ENCODE measurements around the gene UBL7. TPM values are rescaled to one million over a fixed set of nuclear protein-coding genes. Genes with fewer than 3 reads are reported as not detected.

UBL7 gene
- 40.9 to 44.2 TPM (median 42.6 TPM) in 5 replicates for total RNA-seq (2022; extraction: Qiagen RNA extraction; ENCODE audit: low read depth)

GRCh38 chr15:74460871-74461846, at the start of gene UBL7:
UBL7 (minus strand) TSS chr15:74461160; CDS start chr15:74458867, 2,293 bp downstream.

GRCh38 chr15:74433592-74434262, 27.2 kb downstream of the UBL7 start, which contains the start of gene SEMA7A:
SEMA7A (minus strand) TSS chr15:74433958; CDS start chr15:74433918, 40 bp downstream.

Other genes with a start within 250 kb of the UBL7 start
- 5.8 to 7.8 TPM (median 6.1 TPM) in 5 replicates for gene CCDC33, start 224.8 kb downstream of the UBL7 start, total RNA-seq (2022; extraction: Qiagen RNA extraction; ENCODE audit: low read depth)
- not detected in 5 replicates for gene CYP11A1, start 93.5 kb downstream of the UBL7 start, total RNA-seq (2022; extraction: Qiagen RNA extraction; ENCODE audit: low read depth)
- 2.4 to 3.1 TPM (median 2.7 TPM) in 5 replicates for gene SEMA7A, start 27.2 kb downstream of the UBL7 start, total RNA-seq (2022; extraction: Qiagen RNA extraction; ENCODE audit: low read depth)
- gene ARID3B, start 80.1 kb upstream of the UBL7 start, total RNA-seq (2022; extraction: Qiagen RNA extraction; ENCODE audit: low read depth), result 3.2 to 4.5 TPM (median 3.5 TPM) in 5 replicates
- 39.1 to 43.7 TPM (median 40.5 TPM) in 5 replicates for gene CLK3, start 154.7 kb upstream of the UBL7 start, total RNA-seq (2022; extraction: Qiagen RNA extraction; ENCODE audit: low read depth)
- gene EDC3, start 234.9 kb upstream of the UBL7 start, total RNA-seq (2022; extraction: Qiagen RNA extraction; ENCODE audit: low read depth), result 18.5 to 24.0 TPM (median 19.8 TPM) in 5 replicates